GM12878 (cell line): ENCODE measurements around the gene TIMM22. TPM values are rescaled to one million over a fixed set of nuclear protein-coding genes. Genes with fewer than 3 reads are reported as not detected.
"Not testable (repeated sequence)": the region's sequence is repeated elsewhere in the genome, so short reads cannot be mapped to it uniquely, and the experiment has no call there.

Source experiments
- ATAC-seq: fragments of 200-7000 bp; cut with Tn5 transposase; 3 replicates; pipeline ENCODE4 v1.9.1; 2020; ENCODE audit warnings: mild to moderate bottlenecking, moderate library complexity
- BruUV-seq: library from RNA; stranded (reverse); fragments of 400-500 nt; replicated peaks from 2 replicates; lab custom pipeline; 2021; lab: Mats Ljungman, UMichigan
- CTCF ChIA-PET: fragments of 300-600 bp; sonication (Branson Sonifier 250); formaldehyde crosslinking; extraction: SDS; loops from one replicate; lab custom pipeline; 2021; ENCODE audit warnings: inconsistent platforms; lab: Yijun Ruan, JAX
- POLR2A ChIA-PET: fragments of 350-600 bp; formaldehyde crosslinking; extraction: SDS; loops from one replicate; lab custom pipeline; 2021; ENCODE audit warnings: inconsistent platforms; lab: Charles Lee
- RAD21 ChIA-PET: fragments of 300-600 bp; sonication (Branson Sonifier 250); formaldehyde crosslinking; loops from one replicate; lab custom pipeline; 2023; ENCODE audit warnings: antibody characterized with exemption; ENCODE audit not compliant: unreplicated experiment; lab: Charles Lee
- SMC1A ChIA-PET: fragments of 300-600 bp; sonication (Branson Sonifier 250); formaldehyde crosslinking; loops from one replicate; lab custom pipeline; 2023; ENCODE audit not compliant: unreplicated experiment, uncharacterized antibody; lab: Charles Lee
- DNase-seq: peaks from one replicate; pipeline ENCODE4 v3.0.0-alpha.2; 2011; ENCODE audit warnings: low read depth, low spot score
- FAIRE-seq: peaks from 3 replicates; lab custom pipeline; 2011; peaks lifted over from hg19 to GRCh38; lab: Jason Lieb, UNC
- H2AFZ ChIP-seq: 2 replicates; pipeline ENCODE4 v1.6.0; 2011; ENCODE audit warnings: low read depth, low read length, control low read depth; ENCODE audit not compliant: control insufficient read depth
- H3K27ac ChIP-seq: 2 replicates; pipeline ENCODE4 v1.5.1; 2011; ENCODE audit warnings: control low read depth; ENCODE audit not compliant: control insufficient read depth, insufficient read depth
- H3K27me3 ChIP-seq, 2 experiments: replicated peaks in 1 of 2; 2 replicates each; pipeline versions ENCODE4 v1.6.0 to v1.6.1; 2011; ENCODE audit warnings: low read length in 1 of 2; ENCODE audit not compliant: control insufficient read depth in 2 of 2, insufficient read depth in 2 of 2
- H3K36me3 ChIP-seq, 2 experiments: 2 replicates each; pipeline ENCODE4 v1.5.1; 2011; ENCODE audit warnings: low read length in 1 of 2; ENCODE audit not compliant: control insufficient read depth in 2 of 2, insufficient read depth in 2 of 2
- H3K4me1 ChIP-seq: 2 replicates; pipeline ENCODE4 v1.6.1; 2011; ENCODE audit warnings: mild to moderate bottlenecking, low read length, moderate library complexity, mixed read lengths; ENCODE audit not compliant: control insufficient read depth, insufficient read depth
- H3K4me2 ChIP-seq: 2 replicates; pipeline ENCODE4 v1.6.0; 2011; ENCODE audit warnings: control low read depth; ENCODE audit not compliant: control insufficient read depth, insufficient read depth
- H3K4me3 ChIP-seq: fragments of 200-600 bp; sonication (generic); 2 replicates; pipeline ENCODE4 v1.5.1; 2016
- H3K79me2 ChIP-seq: 2 replicates; pipeline ENCODE4 v1.6.0; 2011; ENCODE audit warnings: low read length; ENCODE audit not compliant: control insufficient read depth, insufficient read depth
- H3K9ac ChIP-seq: 2 replicates; pipeline ENCODE4 v1.8.0; 2011; ENCODE audit warnings: low read length, control low read depth, mixed read lengths; ENCODE audit not compliant: control insufficient read depth, insufficient read depth
- H3K9me3 ChIP-seq: replicated peaks from 3 replicates; pipeline ENCODE4 v1.5.1; 2011; ENCODE audit warnings: mild to moderate bottlenecking, low read length; ENCODE audit not compliant: control insufficient read depth, insufficient read depth
- H4K20me1 ChIP-seq: 2 replicates; pipeline ENCODE4 v1.6.0; 2011; ENCODE audit not compliant: control insufficient read depth, insufficient read depth
- ATF7 ChIP-seq: fragments of 450-650 bp; IDR thresholded peaks from 2 replicates; pipeline ENCODE4 v1.6.1; 2016; ENCODE audit warnings: low read depth, mild to moderate bottlenecking
- CREB1 ChIP-seq: IDR thresholded peaks from 2 replicates; pipeline ENCODE4 v1.6.1; 2012; ENCODE audit warnings: low read depth, mild to moderate bottlenecking, inconsistent platforms
- HDAC2 ChIP-seq: fragments of 200-600 bp; sonication (generic); IDR thresholded peaks from 2 replicates; pipeline ENCODE4 v1.6.1; 2017
- MYC ChIP-seq: IDR thresholded peaks from 2 replicates; pipeline ENCODE4 v1.6.1; 2011; ENCODE audit warnings: mild to moderate bottlenecking, low read length, moderate library complexity, inconsistent platforms; ENCODE audit not compliant: insufficient read depth, insufficient replicate concordance, insufficient read length, severe bottlenecking
- RUNX3 ChIP-seq: IDR thresholded peaks from 2 replicates; pipeline ENCODE4 v1.6.1; 2012; ENCODE audit warnings: low read length, inconsistent platforms
- SIX5 ChIP-seq: IDR thresholded peaks from 2 replicates; pipeline ENCODE4 v1.6.1; 2011; ENCODE audit warnings: mild to moderate bottlenecking, low read depth, low read length, moderate library complexity; ENCODE audit not compliant: severe bottlenecking
- SPI1 ChIP-seq: IDR thresholded peaks from 2 replicates; pipeline ENCODE4 v1.6.1; 2011; ENCODE audit warnings: low read depth, mild to moderate bottlenecking, low read length, moderate library complexity, borderline replicate concordance; ENCODE audit not compliant: insufficient read depth
- STAT3 ChIP-seq: IDR thresholded peaks from 2 replicates; pipeline ENCODE4 v1.6.1; 2011; ENCODE audit warnings: low read depth, low read length, improper control_type of control experiment
- WGBS: methylation state at CpG from one replicate; pipeline ENCODE4 v1.1.6; 2016; ENCODE audit warnings: low lambda C conversion rate; ENCODE audit not compliant: insufficient replicate concordance, insufficient coverage; ENCODE audit errors: missing lambda C conversion rate; 5-methylcytosine and 5-hydroxymethylcytosine counted together
- in situ Hi-C: fragments of 300-500 bp; cut with MboI; formaldehyde crosslinking; loops from 9 replicates; pipeline ENCODE4 v1.14.3; 2018; ENCODE audit warnings: mixed read lengths
- intact Hi-C: fragments of 100-400 bp; cut with micrococcal nuclease; formaldehyde crosslinking; loops from one replicate; pipeline ENCODE4 v1.14.2; 2022; ENCODE audit not compliant: unreplicated experiment
- polyA plus RNA-seq, 11 experiments: library from polyadenylated mRNA; depleted of rRNA in 4 of 11; unstranded in 6 of 11; stranded (reverse) in 5 of 11; fragments of >200 nt; fragmentation: Nextera tagmentation in 4 of 11; fragmentation: Illumina TruSeq in 1 of 11; extraction: Ambion mirVana in 4 of 11; extraction: Trizol in 1 of 11; gene quantifications; 1 replicate in 1 of 11; 2 replicates in 10 of 11; pipeline versions ENCODE4 v1.2.1 to v1.2.3, GENCODE V29; 2011 to 2016; ENCODE audit warnings: inconsistent platforms in 2 of 11, missing spikeins in 2 of 11, low read depth in 1 of 11
- total RNA-seq, 4 experiments: library from RNA; depleted of rRNA in 3 of 4; stranded (reverse); fragments of >200 nt in 3 of 4; fragmentation: Illumina TruSeq in 1 of 4; extraction: Trizol in 1 of 4; gene quantifications; 2 replicates each; pipeline versions ENCODE4 v1.2.1 to v1.2.3, GENCODE V29; 2013 to 2021

The TIMM22 gene
- total and polyA plus RNA-seq, 10 of the 15 experiments (the other 5 are each of a cell fraction or from before 2014, with no cell fraction given): 4.4 to 25.0 (median 10.6) TPM

GRCh38 chr17:1044387-1045009 lies 47.6 kb downstream of the TIMM22 start:
- H3K4me2 ChIP-seq, H3K9me3 ChIP-seq, SMC1A ChIA-PET, FAIRE-seq, BruUV-seq, H3K79me2 ChIP-seq, H3K27me3 ChIP-seq, DNase-seq, H3K4me3 ChIP-seq, RAD21 ChIA-PET, H2AFZ ChIP-seq, H3K9ac ChIP-seq, H3K27ac ChIP-seq, intact Hi-C loops, POLR2A ChIA-PET, H4K20me1 ChIP-seq, in situ Hi-C loops, H3K36me3 ChIP-seq, H3K4me1 ChIP-seq, ATAC-seq: not testable (repeated sequence)
- WGBS: 95% methylated on average over 12 of the region's 13 CpGs
- CTCF ChIA-PET: interaction anchor here (0.9 kb wide), 1 partner anchor 12 kb away, joined by 5 read pairs; no protein-coding TSS in a partner anchor

- Histone ChIP-seq H3K9ac (no peak overlapping the region), H4K20me1 (no peaks in the 10 kb centered on the region), H3K27ac (no peak overlapping the region), H2AFZ (no peak overlapping the region), H3K36me3 (peaks cover 0 to 9% of the 10 kb centered on the region in 2 experiments; a peak in 3 of 4 replicates), H3K27me3 (no peaks in the 10 kb centered on the region), H3K4me1 (no peaks in the 10 kb centered on the region), H3K79me2 (no peaks in the 10 kb centered on the region), H3K9me3 (no peaks in the 10 kb centered on the region), H3K4me3 (no peak overlapping the region), H3K4me2 (no peak overlapping the region)
- DNase-seq: no peak
- BruUV-seq: no TSS peak
- in situ Hi-C loops: no loop called here
- ChIA-PET RAD21 (no interaction called here), POLR2A (no interaction called here), SMC1A (no interaction called here), CTCF (no interaction called here)
- WGBS: 89% methylated on average over 9 of the region's 9 CpGs
- no peak for ATAC-seq
- no peak for FAIRE-seq
- TF ChIP-seq STAT3: no peak
- no peak for TF ChIP-seq ATF7
- TF ChIP-seq SIX5: no peak
- no peak for TF ChIP-seq SPI1
- TF ChIP-seq RUNX3: no peak
- no peak for TF ChIP-seq MYC
- TF ChIP-seq CREB1: no peak
- no peak for TF ChIP-seq HDAC2
- intact Hi-C loops: no loop called here
These were observed 48.5 kb downstream of the TIMM22 start for GRCh38 chr17:1045456-1045855.
